ENCODE measurements around the gene NDC80. TPM values are rescaled to one million over a fixed set of nuclear protein-coding genes. Genes with fewer than 3 reads are reported as not detected.

Gene NDC80
- total RNA-seq, 1 donor from 2014 or later, result 8.6 TPM

GRCh38 chr18:2590303-2590702 is 18.9 kb downstream of the NDC80 start:
- Mint-ChIP-seq H3K9me3 (ENCODE audit: unreplicated experiment) (no peaks in the 10 kb centered on the region), H3K36me3 (ENCODE audit: low read depth, unreplicated experiment) (no peaks in the 10 kb centered on the region), H3K4me3 (ENCODE audit: unreplicated experiment) (no peak overlapping the region), H3K4me1 (ENCODE audit: unreplicated experiment) (no peaks in the 10 kb centered on the region), H3K27ac (ENCODE audit: unreplicated experiment) (no peak overlapping the region), H3K27me3 (ENCODE audit: unreplicated experiment) (no peaks in the 10 kb centered on the region)
- TF ChIP-seq CTCF (IDR thresholded peaks at IDR 0.05; ENCODE audit: unreplicated experiment), result no peak
- DNase-seq (ENCODE audit: low spot score), result no peak

GRCh38 chr18:2597639-2598038 is 26.3 kb downstream of the NDC80 start:
- Mint-ChIP-seq H3K36me3 (ENCODE audit: low read depth, unreplicated experiment) (peaks cover 4% of the 10 kb centered on the region), H3K27ac (ENCODE audit: unreplicated experiment) (no peak overlapping the region), H3K9me3 (ENCODE audit: unreplicated experiment) (no peaks in the 10 kb centered on the region), H3K4me3 (ENCODE audit: unreplicated experiment) (no peak overlapping the region), H3K27me3 (ENCODE audit: unreplicated experiment) (no peaks in the 10 kb centered on the region), H3K4me1 (ENCODE audit: unreplicated experiment) (no peaks in the 10 kb centered on the region)
- DNase-seq (ENCODE audit: low spot score), result no peak
- TF ChIP-seq CTCF (IDR thresholded peaks at IDR 0.05; ENCODE audit: unreplicated experiment), result no peak

GRCh38 chr18:2602844-2603243 is 31.5 kb downstream of the NDC80 start:
- no peak for DNase-seq (ENCODE audit: low spot score)
- Mint-ChIP-seq H3K9me3 (ENCODE audit: unreplicated experiment) (no peaks in the 10 kb centered on the region), H3K4me1 (ENCODE audit: unreplicated experiment) (no peaks in the 10 kb centered on the region), H3K27me3 (ENCODE audit: unreplicated experiment) (no peaks in the 10 kb centered on the region), H3K27ac (ENCODE audit: unreplicated experiment) (no peak overlapping the region), H3K4me3 (ENCODE audit: unreplicated experiment) (no peak overlapping the region), H3K36me3 (ENCODE audit: low read depth, unreplicated experiment) (no peaks in the 10 kb centered on the region)
- no peak for TF ChIP-seq CTCF (IDR thresholded peaks at IDR 0.05; ENCODE audit: unreplicated experiment)

GRCh38 chr18:2606335-2606734 is 35.0 kb downstream of the NDC80 start:
- Mint-ChIP-seq H3K4me3 (ENCODE audit: unreplicated experiment) (no peak overlapping the region), H3K27ac (ENCODE audit: unreplicated experiment) (no peak overlapping the region), H3K36me3 (ENCODE audit: low read depth, unreplicated experiment) (no peaks in the 10 kb centered on the region), H3K4me1 (ENCODE audit: unreplicated experiment) (no peaks in the 10 kb centered on the region), H3K27me3 (ENCODE audit: unreplicated experiment) (no peaks in the 10 kb centered on the region), H3K9me3 (ENCODE audit: unreplicated experiment) (no peaks in the 10 kb centered on the region)
- DNase-seq (ENCODE audit: low spot score), result no peak
- TF ChIP-seq CTCF (IDR thresholded peaks at IDR 0.05; ENCODE audit: unreplicated experiment), result no peak

- Mint-ChIP-seq H3K27me3 (ENCODE audit: unreplicated experiment) (no peaks in the 10 kb centered on the region), H3K36me3 (ENCODE audit: low read depth, unreplicated experiment) (peaks cover under 1% of the 10 kb centered on the region), H3K4me1 (ENCODE audit: unreplicated experiment) (no peaks in the 10 kb centered on the region), H3K27ac (ENCODE audit: unreplicated experiment) (no peak overlapping the region), H3K9me3 (ENCODE audit: unreplicated experiment) (no peaks in the 10 kb centered on the region), H3K4me3 (ENCODE audit: unreplicated experiment) (no peak overlapping the region)
- no peak for TF ChIP-seq CTCF (IDR thresholded peaks at IDR 0.05; ENCODE audit: unreplicated experiment)
- DNase-seq (ENCODE audit: low spot score), result no peak
These were observed 38.2 kb downstream of the NDC80 start for GRCh38 chr18:2609604-2610003.

All from endothelial cell (in vitro differentiated cells).